HG03064 (cell line): ENCODE results near the gene B2M.
A peak's percentile ranks its signal among the peaks of the same experiment; 100 is the strongest.
"Not testable (repeated sequence)": the region's sequence is repeated elsewhere in the genome, so short reads cannot be mapped to it uniquely, and the experiment has no call there.

Source experiments
- ATAC-seq: cut with Tn5 transposase; IDR thresholded peaks from one replicate; pipeline ENCODE4 v1.9.1; 2021; ENCODE audit warnings: low read depth; ENCODE audit not compliant: unreplicated experiment

B2M gene

GRCh38 chr15:44720460-44721176, 9.3 kb downstream of the B2M start:
- ATAC-seq, result no peak

GRCh38 chr15:44722011-44722410, 10.7 kb downstream of the B2M start:
- no peak for ATAC-seq

GRCh38 chr15:44726136-44726535, 14.8 kb downstream of the B2M start:
- no peak for ATAC-seq

GRCh38 chr15:44726568-44727484, 15.5 kb downstream of the B2M start:
- ATAC-seq, result peak; percentile 32

GRCh38 chr15:44727485-44728231, 16.3 kb downstream of the B2M start:
- ATAC-seq, result no peak

- not testable (repeated sequence) for ATAC-seq
These were observed 16.9 kb downstream of the B2M start for GRCh38 chr15:44728232-44728575.

- ATAC-seq, result peak; percentile 64
These were observed 17.5 kb downstream of the B2M start for GRCh38 chr15:44728576-44729407.

- ATAC-seq, result no peak
These were observed 18.3 kb downstream of the B2M start for GRCh38 chr15:44729408-44730127.

- no peak for ATAC-seq
These were observed 23.6 kb downstream of the B2M start for GRCh38 chr15:44734839-44735481.

- no peak for ATAC-seq
These were observed 24.3 kb downstream of the B2M start for GRCh38 chr15:44735482-44736180.

- ATAC-seq, result no peak
These were observed 25.0 kb downstream of the B2M start, which contains the start of gene TRIM69 for GRCh38 chr15:44736181-44736765. Gene TRIM69, plus strand, starts transcription at chr15:44736528. Its CDS starts 177 bp downstream, at chr15:44736705.

GRCh38 chr15:44738340-44738984, 27.1 kb downstream of the B2M start:
- ATAC-seq, result no peak

GRCh38 chr15:44739222-44739847, 28.0 kb downstream of the B2M start:
- ATAC-seq, result not testable (repeated sequence)

GRCh38 chr15:44743454-44743853, 32.1 kb downstream of the B2M start:
- ATAC-seq, result not testable (repeated sequence)

- ATAC-seq, result no peak
These were observed 42.0 kb downstream of the B2M start for GRCh38 chr15:44753345-44753744.

- no peak for ATAC-seq
These were observed 51.9 kb downstream of the B2M start for GRCh38 chr15:44763187-44763586.

GRCh38 chr15:44763848-44764247, 52.5 kb downstream of the B2M start:
- ATAC-seq, result no peak
